ENCODE measurements around the gene OSBPL10.

The OSBPL10 gene

DNA sequence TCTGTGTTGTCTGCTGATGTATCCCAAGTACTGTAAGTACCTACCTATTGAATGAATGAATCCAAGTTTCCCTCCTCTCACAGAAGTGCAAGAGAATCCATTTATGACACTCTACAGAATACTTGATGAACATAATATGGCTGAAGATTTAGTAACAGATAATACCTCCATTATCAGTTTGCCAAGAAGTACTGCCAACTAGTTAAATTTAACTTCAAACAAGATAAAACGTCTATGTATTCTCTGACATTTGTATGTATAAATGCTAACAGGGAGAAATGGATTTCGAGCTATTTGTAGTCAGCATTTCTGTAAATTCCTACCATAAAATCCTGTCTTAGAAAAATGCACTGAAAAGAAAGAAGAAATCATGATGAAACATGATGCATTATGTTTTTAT, 230.7 kb downstream of the OSBPL10 start:
- no peak overlapping the region for H3K9ac ChIP-seq (ENCODE audit: low read length in 5 of 5)
- peaks cover 0 to 4% (median 0%) of the 10 kb centered on the region in 5 donors for H3K4me1 ChIP-seq (ENCODE audit: control insufficient read depth in 5 of 5, insufficient read depth in 5 of 5, low read length in 5 of 5)
- no peak overlapping the region for H3K27ac ChIP-seq (ENCODE audit: low read depth, low read length)
- H3K4me3 ChIP-seq (ENCODE audit: low read depth in 1 of 5, low read length in 5 of 5), result no peak overlapping the region
- H3K36me3 ChIP-seq (ENCODE audit: control insufficient read depth in 5 of 5, insufficient read depth in 5 of 5, low read length in 5 of 5), result peaks cover 0 to 4% (median 0%) of the 10 kb centered on the region in 5 donors
- no peaks in the 10 kb centered on the region for H3K9me3 ChIP-seq (ENCODE audit: control insufficient read depth in 5 of 5, low read length in 5 of 5)
- no peaks in the 10 kb centered on the region for H3K27me3 ChIP-seq (ENCODE audit: control insufficient read depth in 5 of 5, insufficient read depth in 4 of 5, low read length in 5 of 5)

DNA sequence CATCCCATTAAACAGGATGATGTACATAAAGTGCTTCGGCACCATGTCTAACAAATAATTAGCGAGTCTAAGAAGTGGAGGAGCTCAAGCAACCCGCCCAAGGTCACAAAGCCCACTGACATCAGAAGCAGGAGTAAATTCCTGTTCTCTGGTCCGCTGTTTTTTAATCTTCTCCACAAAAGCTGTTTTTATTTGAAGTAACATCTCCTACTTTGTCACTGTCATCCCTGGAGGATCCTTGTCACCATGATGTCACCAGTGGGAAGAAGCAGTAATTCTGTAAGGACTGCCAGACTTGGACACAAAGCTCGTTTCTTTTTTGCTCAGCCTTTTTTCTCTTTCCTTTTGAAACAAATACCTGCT, 232.1 kb downstream of the OSBPL10 start:
- Histone ChIP-seq H3K9ac (ENCODE audit: low read length in 5 of 5) (no peak overlapping the region), H3K36me3 (ENCODE audit: control insufficient read depth in 5 of 5, insufficient read depth in 5 of 5, low read length in 5 of 5) (peaks cover 0 to 4% (median 0%) of the 10 kb centered on the region in 5 donors), H3K27me3 (ENCODE audit: control insufficient read depth in 5 of 5, insufficient read depth in 4 of 5, low read length in 5 of 5) (no peaks in the 10 kb centered on the region), H3K9me3 (ENCODE audit: control insufficient read depth in 5 of 5, low read length in 5 of 5) (no peaks in the 10 kb centered on the region), H3K4me3 (ENCODE audit: low read depth in 1 of 5, low read length in 5 of 5) (no peak overlapping the region), H3K27ac (ENCODE audit: low read depth, low read length) (no peak overlapping the region), H3K4me1 (ENCODE audit: control insufficient read depth in 5 of 5, insufficient read depth in 5 of 5, low read length in 5 of 5) (no peaks in the 10 kb centered on the region)

DNA sequence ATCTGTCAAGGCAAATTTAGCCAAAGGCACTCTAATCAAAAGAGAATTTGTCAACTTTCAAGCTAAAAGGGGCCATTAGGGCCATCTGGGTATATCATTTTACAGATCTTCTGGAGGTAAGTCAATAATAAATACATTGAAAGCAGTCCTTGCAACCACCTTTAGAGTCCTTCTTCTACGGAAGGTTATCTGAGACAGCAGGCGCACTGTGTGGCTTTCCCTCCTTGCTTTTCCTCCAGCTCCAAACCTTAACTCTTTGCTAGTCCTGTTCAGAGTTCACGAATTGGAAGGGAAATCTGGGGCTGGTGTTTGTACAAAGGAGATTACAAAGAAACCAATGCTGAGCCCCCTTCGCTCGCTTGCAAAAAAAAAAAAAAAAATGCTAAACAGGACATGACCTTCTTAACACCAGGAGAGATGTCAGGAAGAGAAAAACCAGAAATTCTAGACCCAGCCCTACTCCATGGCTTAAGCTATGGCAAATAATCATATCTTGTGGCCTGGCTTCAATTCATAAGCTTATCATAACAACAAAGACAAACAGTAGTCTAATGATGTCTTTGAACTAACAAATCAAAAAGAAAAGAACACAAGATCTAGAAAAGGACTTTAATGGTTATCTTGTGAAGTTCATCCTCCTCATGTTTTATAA, 232.7 kb downstream of the OSBPL10 start:
- Histone ChIP-seq H3K4me1 (ENCODE audit: control insufficient read depth in 5 of 5, insufficient read depth in 5 of 5, low read length in 5 of 5) (no peaks in the 10 kb centered on the region), H3K9ac (ENCODE audit: low read length in 5 of 5) (no peak overlapping the region), H3K27ac (ENCODE audit: low read depth, low read length) (no peak overlapping the region), H3K36me3 (ENCODE audit: control insufficient read depth in 5 of 5, insufficient read depth in 5 of 5, low read length in 5 of 5) (peaks cover 0 to 4% (median 0%) of the 10 kb centered on the region in 5 donors), H3K9me3 (ENCODE audit: control insufficient read depth in 5 of 5, low read length in 5 of 5) (no peaks in the 10 kb centered on the region), H3K27me3 (ENCODE audit: control insufficient read depth in 5 of 5, insufficient read depth in 4 of 5, low read length in 5 of 5) (no peaks in the 10 kb centered on the region), H3K4me3 (ENCODE audit: low read depth in 1 of 5, low read length in 5 of 5) (no peak overlapping the region)

DNA sequence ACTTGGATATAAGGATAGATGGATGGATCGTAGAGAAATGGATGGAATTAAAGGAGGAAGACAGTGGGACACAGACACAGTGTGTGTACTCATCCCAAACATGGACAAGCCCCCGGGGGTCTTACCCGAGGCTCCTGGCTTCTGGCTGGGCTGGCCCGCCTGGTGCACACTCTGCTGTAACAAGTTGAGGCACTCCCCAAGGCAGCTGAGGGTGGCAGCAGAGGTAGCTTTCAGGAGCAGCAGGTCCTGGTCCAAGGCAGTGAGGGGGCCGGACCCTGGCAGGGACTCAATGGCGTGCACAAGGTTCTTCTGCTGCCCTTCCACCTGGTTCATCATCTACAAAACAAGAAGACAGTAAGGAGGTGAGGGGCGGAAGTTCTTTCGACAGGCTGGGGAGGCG, 233.3 kb downstream of the OSBPL10 start:
- Histone ChIP-seq H3K27ac (ENCODE audit: low read depth, low read length) (no peak overlapping the region), H3K4me1 (ENCODE audit: control insufficient read depth in 5 of 5, insufficient read depth in 5 of 5, low read length in 5 of 5) (no peaks in the 10 kb centered on the region), H3K9me3 (ENCODE audit: control insufficient read depth in 5 of 5, low read length in 5 of 5) (no peaks in the 10 kb centered on the region), H3K36me3 (ENCODE audit: control insufficient read depth in 5 of 5, insufficient read depth in 5 of 5, low read length in 5 of 5) (peaks cover 0 to 4% (median 0%) of the 10 kb centered on the region in 5 donors), H3K27me3 (ENCODE audit: control insufficient read depth in 5 of 5, insufficient read depth in 4 of 5, low read length in 5 of 5) (no peaks in the 10 kb centered on the region), H3K4me3 (ENCODE audit: low read depth in 1 of 5, low read length in 5 of 5) (no peak overlapping the region), H3K9ac (ENCODE audit: low read length in 5 of 5) (no peak overlapping the region)

DNA sequence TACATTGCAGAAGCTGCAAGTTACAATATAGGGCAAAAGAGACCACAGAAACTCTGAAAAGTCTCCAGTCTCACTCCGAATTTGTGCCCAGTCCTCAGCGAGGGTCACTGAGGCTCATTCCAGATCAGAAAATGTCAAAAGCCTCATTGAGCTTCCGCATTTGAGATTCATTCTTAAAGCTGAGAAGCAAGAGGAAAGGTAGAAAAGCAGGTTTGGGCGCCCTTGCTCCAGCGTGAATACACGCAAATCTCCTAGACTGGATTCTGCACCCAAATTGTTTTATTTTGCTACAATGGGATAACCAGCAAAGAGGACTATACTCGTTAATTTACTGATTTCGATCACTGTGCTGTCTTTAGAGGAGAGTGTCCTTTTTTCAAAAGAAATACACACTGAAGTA, 236.1 kb downstream of the OSBPL10 start:
- Histone ChIP-seq H3K4me1 (ENCODE audit: control insufficient read depth in 5 of 5, insufficient read depth in 5 of 5, low read length in 5 of 5) (no peaks in the 10 kb centered on the region), H3K36me3 (ENCODE audit: control insufficient read depth in 5 of 5, insufficient read depth in 5 of 5, low read length in 5 of 5) (peaks cover 0 to 4% (median 0%) of the 10 kb centered on the region in 5 donors), H3K9me3 (ENCODE audit: control insufficient read depth in 5 of 5, low read length in 5 of 5) (no peaks in the 10 kb centered on the region), H3K4me3 (ENCODE audit: low read depth in 1 of 5, low read length in 5 of 5) (no peak overlapping the region), H3K9ac (ENCODE audit: low read length in 5 of 5) (no peak overlapping the region), H3K27me3 (ENCODE audit: control insufficient read depth in 5 of 5, insufficient read depth in 4 of 5, low read length in 5 of 5) (no peaks in the 10 kb centered on the region), H3K27ac (ENCODE audit: low read depth, low read length) (no peak overlapping the region)

DNA sequence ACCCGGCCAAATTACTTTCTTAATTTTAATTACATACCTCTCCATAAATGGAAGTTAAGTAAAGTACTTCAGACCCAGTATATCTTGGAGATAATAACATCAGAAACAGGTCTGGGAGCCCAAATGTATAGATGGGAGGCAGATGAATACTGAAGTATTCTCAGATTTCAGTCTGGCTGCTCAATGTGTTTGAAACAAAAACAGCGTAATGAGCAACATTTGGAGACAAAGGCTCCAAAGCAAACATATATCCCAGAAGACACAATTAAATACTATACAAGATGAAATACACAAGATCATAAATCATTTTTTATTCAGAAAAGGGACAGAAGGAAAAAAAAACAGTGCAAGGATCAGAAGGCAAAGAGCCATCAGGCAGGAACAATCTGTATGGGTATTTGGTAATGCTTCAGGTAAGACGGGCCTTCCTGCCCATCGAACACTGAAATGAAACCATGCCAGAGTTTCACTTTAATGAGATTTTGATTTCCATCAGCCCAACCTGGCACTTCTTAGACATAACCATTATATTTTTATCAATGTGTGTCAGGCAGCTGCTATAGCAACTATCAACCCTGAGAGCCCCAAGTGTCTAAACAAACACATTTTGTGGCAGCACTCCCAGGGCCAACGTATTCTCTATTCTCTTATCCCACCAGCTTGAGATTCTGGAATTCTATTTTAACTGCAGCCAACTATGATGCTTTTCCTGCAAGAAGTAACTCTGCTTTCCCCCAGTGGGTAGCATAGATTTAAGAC, 237.6 kb downstream of the OSBPL10 start:
- H3K27ac ChIP-seq (ENCODE audit: low read depth, low read length), result no peak overlapping the region
- H3K36me3 ChIP-seq (ENCODE audit: control insufficient read depth in 5 of 5, insufficient read depth in 5 of 5, low read length in 5 of 5), result peaks cover 0 to 4% (median 0%) of the 10 kb centered on the region in 5 donors
- no peaks in the 10 kb centered on the region for H3K4me1 ChIP-seq (ENCODE audit: control insufficient read depth in 5 of 5, insufficient read depth in 5 of 5, low read length in 5 of 5)
- H3K9me3 ChIP-seq (ENCODE audit: control insufficient read depth in 5 of 5, low read length in 5 of 5), result no peaks in the 10 kb centered on the region
- H3K27me3 ChIP-seq (ENCODE audit: control insufficient read depth in 5 of 5, insufficient read depth in 4 of 5, low read length in 5 of 5), result no peaks in the 10 kb centered on the region
- H3K9ac ChIP-seq (ENCODE audit: low read length in 5 of 5), result no peak overlapping the region
- no peak overlapping the region for H3K4me3 ChIP-seq (ENCODE audit: low read depth in 1 of 5, low read length in 5 of 5)

DNA sequence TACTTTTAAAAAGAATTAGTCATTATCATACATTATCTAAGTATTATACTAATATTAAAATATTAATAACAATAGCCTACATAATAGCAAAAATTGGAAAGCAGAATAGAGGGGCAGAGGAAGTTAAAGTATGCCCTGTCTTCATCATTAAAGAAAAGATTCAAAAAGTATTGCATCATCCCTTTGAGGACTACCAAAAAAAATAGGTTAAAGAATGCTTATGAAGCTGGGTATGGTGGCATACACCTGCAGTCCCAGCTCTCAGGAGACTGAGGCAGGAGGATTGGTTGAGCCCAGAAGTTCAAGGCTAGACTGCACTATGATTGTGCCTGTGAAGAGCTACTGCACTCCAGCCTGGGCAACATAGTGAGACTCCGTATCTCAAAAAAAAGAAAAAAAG, 240.7 kb downstream of the OSBPL10 start:
- Histone ChIP-seq H3K27ac (ENCODE audit: low read depth, low read length) (no peak overlapping the region), H3K27me3 (ENCODE audit: control insufficient read depth in 5 of 5, insufficient read depth in 4 of 5, low read length in 5 of 5) (no peaks in the 10 kb centered on the region), H3K9ac (ENCODE audit: low read length in 5 of 5) (no peak overlapping the region), H3K4me1 (ENCODE audit: control insufficient read depth in 5 of 5, insufficient read depth in 5 of 5, low read length in 5 of 5) (peaks cover 0 to 3% (median 0%) of the 10 kb centered on the region in 5 donors), H3K36me3 (ENCODE audit: control insufficient read depth in 5 of 5, insufficient read depth in 5 of 5, low read length in 5 of 5) (no peaks in the 10 kb centered on the region), H3K4me3 (ENCODE audit: low read depth in 1 of 5, low read length in 5 of 5) (no peak overlapping the region), H3K9me3 (ENCODE audit: control insufficient read depth in 5 of 5, low read length in 5 of 5) (no peaks in the 10 kb centered on the region)

DNA sequence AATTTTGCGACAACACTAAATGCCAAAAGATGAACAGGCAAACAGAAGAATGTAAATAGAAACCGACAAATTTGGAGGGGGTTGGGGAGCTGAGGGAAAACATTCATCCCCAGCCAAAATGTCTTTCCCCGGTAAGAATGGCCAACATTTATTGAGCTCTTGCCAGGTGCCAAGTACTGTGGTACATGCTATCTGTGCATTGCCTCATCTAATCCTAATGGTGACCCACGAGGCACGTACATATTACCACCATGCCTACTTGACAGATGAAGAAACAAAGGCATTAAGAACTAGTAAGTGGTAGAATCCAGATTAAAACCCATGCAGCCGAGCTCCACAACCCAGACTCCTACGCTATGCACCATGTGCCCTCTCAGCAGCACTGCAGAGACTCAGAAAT, 242.7 kb downstream of the OSBPL10 start:
- H3K4me3 ChIP-seq (ENCODE audit: low read depth in 1 of 5, low read length in 5 of 5), result no peak overlapping the region
- peaks cover 0 to 4% (median 0%) of the 10 kb centered on the region in 5 donors for H3K4me1 ChIP-seq (ENCODE audit: control insufficient read depth in 5 of 5, insufficient read depth in 5 of 5, low read length in 5 of 5)
- H3K27ac ChIP-seq (ENCODE audit: low read depth, low read length), result no peak overlapping the region
- H3K9me3 ChIP-seq (ENCODE audit: control insufficient read depth in 5 of 5, low read length in 5 of 5), result no peaks in the 10 kb centered on the region
- H3K9ac ChIP-seq (ENCODE audit: low read length in 5 of 5), result no peak overlapping the region
- H3K27me3 ChIP-seq (ENCODE audit: control insufficient read depth in 5 of 5, insufficient read depth in 4 of 5, low read length in 5 of 5), result no peaks in the 10 kb centered on the region
- H3K36me3 ChIP-seq (ENCODE audit: control insufficient read depth in 5 of 5, insufficient read depth in 5 of 5, low read length in 5 of 5), result no peaks in the 10 kb centered on the region

DNA sequence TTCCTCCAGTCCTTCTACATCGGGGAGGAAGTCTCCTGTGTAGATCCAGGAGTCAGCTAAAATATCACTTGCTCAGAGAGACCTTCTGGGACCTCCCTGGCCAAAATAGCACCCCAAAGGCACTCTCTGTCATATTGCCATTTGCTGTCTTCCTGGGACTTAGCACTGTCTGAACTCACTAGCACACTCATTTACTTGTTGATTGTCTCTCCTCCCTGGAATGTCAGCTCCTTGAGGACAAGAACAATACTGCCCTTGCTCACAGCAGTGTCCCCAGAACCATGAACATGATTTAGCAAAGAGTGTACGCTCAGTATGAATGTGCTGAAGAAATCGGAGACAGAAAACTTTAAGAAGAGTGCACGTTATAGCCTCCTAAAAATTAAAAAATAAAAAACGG, 245.4 kb downstream of the OSBPL10 start:
- Histone ChIP-seq H3K9me3 (ENCODE audit: control insufficient read depth in 5 of 5, low read length in 5 of 5) (no peaks in the 10 kb centered on the region), H3K9ac (ENCODE audit: low read length in 5 of 5) (no peak overlapping the region), H3K27ac (ENCODE audit: low read depth, low read length) (no peak overlapping the region), H3K4me1 (ENCODE audit: control insufficient read depth in 5 of 5, insufficient read depth in 5 of 5, low read length in 5 of 5) (peaks cover 0 to 8% (median 0%) of the 10 kb centered on the region in 5 donors), H3K36me3 (ENCODE audit: control insufficient read depth in 5 of 5, insufficient read depth in 5 of 5, low read length in 5 of 5) (no peaks in the 10 kb centered on the region), H3K27me3 (ENCODE audit: control insufficient read depth in 5 of 5, insufficient read depth in 4 of 5, low read length in 5 of 5) (no peaks in the 10 kb centered on the region), H3K4me3 (ENCODE audit: low read depth in 1 of 5, low read length in 5 of 5) (no peak overlapping the region)

DNA sequence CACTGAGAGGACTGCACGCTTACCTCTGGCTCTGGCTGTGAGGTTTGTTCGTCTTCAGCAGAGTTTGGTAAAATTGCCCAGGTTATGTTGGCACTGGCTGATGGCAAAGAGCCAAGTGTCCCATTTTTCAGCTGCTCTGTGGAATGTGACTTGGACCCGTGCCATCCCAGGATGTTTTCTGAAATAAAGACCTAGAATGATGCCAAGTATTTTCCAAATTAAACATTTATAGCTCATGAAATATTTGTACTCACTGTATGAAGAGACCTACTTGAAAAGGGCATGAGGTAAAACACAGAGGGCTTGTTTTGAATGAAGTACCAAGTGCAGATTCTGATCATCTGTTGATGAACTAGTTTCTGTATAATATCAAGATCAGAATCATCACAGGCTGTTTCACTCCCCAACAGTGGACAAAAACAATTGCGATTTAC, 247.8 kb downstream of the OSBPL10 start:
- Histone ChIP-seq H3K4me3 (ENCODE audit: low read depth in 1 of 5, low read length in 5 of 5) (no peak overlapping the region), H3K27me3 (ENCODE audit: control insufficient read depth in 5 of 5, insufficient read depth in 4 of 5, low read length in 5 of 5) (no peaks in the 10 kb centered on the region), H3K4me1 (ENCODE audit: control insufficient read depth in 5 of 5, insufficient read depth in 5 of 5, low read length in 5 of 5) (peaks cover 0 to 8% (median 0%) of the 10 kb centered on the region in 5 donors), H3K9me3 (ENCODE audit: control insufficient read depth in 5 of 5, low read length in 5 of 5) (no peaks in the 10 kb centered on the region), H3K36me3 (ENCODE audit: control insufficient read depth in 5 of 5, insufficient read depth in 5 of 5, low read length in 5 of 5) (no peaks in the 10 kb centered on the region), H3K9ac (ENCODE audit: low read length in 5 of 5) (no peak overlapping the region), H3K27ac (ENCODE audit: low read depth, low read length) (no peak overlapping the region)

Measured in subcutaneous abdominal adipose tissue (tissue), 5 donors.